Loucy (cell line): Measurements from ENCODE around the gene KRT32.
A peak's percentile ranks its signal among the peaks of the same experiment; 100 is the strongest.

ENCODE experiments used
- H2AFZ ChIP-seq: fragments of 200-600 bp; sonication (generic); 2 replicates; pipeline ENCODE4 v1.6.0; 2016; ENCODE audit warnings: antibody characterized with exemption, mild to moderate bottlenecking, low read length, moderate library complexity
- H3F3A ChIP-seq: fragments of 200-600 bp; 2 replicates; pipeline ENCODE4 v1.6.0; 2016; ENCODE audit warnings: antibody characterized with exemption, low read depth, mild to moderate bottlenecking
- H3K27me3 ChIP-seq: fragments of 200-600 bp; sonication (generic); 2 replicates; pipeline ENCODE4 v1.6.1; 2014; ENCODE audit warnings: low read length, mild to moderate bottlenecking; ENCODE audit not compliant: insufficient read depth, poor library complexity, severe bottlenecking
- H3K36me3 ChIP-seq: fragments of 200-600 bp; sonication (generic); 2 replicates; pipeline ENCODE4 v1.6.1; 2016; ENCODE audit warnings: low read length; ENCODE audit not compliant: insufficient read depth
- H3K4me1 ChIP-seq: fragments of 200-600 bp; sonication (generic); 2 replicates; pipeline ENCODE4 v1.5.1; 2014; ENCODE audit warnings: low read length, mild to moderate bottlenecking; ENCODE audit not compliant: insufficient read depth, poor library complexity, severe bottlenecking
- H3K4me2 ChIP-seq: fragments of 200-600 bp; sonication (generic); 2 replicates; pipeline ENCODE4 v1.6.0; 2014; ENCODE audit warnings: antibody characterized with exemption, low read length, low read depth, mild to moderate bottlenecking; ENCODE audit not compliant: poor library complexity, severe bottlenecking
- H3K4me3 ChIP-seq: fragments of 200-600 bp; sonication (generic); 2 replicates; pipeline ENCODE4 v1.5.1; 2014; ENCODE audit warnings: low read length, mild to moderate bottlenecking, mixed read lengths; ENCODE audit not compliant: poor library complexity, severe bottlenecking
- H3K79me2 ChIP-seq: fragments of 200-600 bp; sonication (generic); 2 replicates; pipeline ENCODE4 v1.6.1; 2014; ENCODE audit warnings: low read length; ENCODE audit not compliant: insufficient read depth
- H3K9ac ChIP-seq: fragments of 200-600 bp; sonication (generic); 2 replicates; pipeline ENCODE4 v1.6.0; 2014; ENCODE audit warnings: mild to moderate bottlenecking, low read depth, low read length, moderate library complexity; ENCODE audit not compliant: poor library complexity, severe bottlenecking
- H3K9me2 ChIP-seq: fragments of 200-600 bp; sonication (generic); replicated peaks from 2 replicates; pipeline ENCODE4 v1.6.1; 2016; ENCODE audit warnings: low read depth, low read length, mixed read lengths
- H3K9me3 ChIP-seq: fragments of 200-600 bp; sonication (generic); 2 replicates; pipeline ENCODE4 v1.6.1; 2014; ENCODE audit warnings: mild to moderate bottlenecking, antibody characterized with exemption, low read length, low read depth; ENCODE audit not compliant: insufficient read depth
- H4K20me1 ChIP-seq: fragments of 200-600 bp; sonication (generic); 2 replicates; pipeline ENCODE4 v1.6.0; 2014; ENCODE audit warnings: antibody characterized with exemption, low read length, mild to moderate bottlenecking; ENCODE audit not compliant: insufficient read depth, poor library complexity, severe bottlenecking
- CTCF ChIP-seq: fragments of 200-600 bp; sonication (generic); conservative IDR thresholded peaks from 2 replicates; pipeline ENCODE4 v1.5.1; 2014; ENCODE audit warnings: mild to moderate bottlenecking, antibody characterized with exemption, low read length
- EZH2phosphoT487 ChIP-seq: fragments of 200-600 bp; IDR thresholded peaks from 2 replicates; pipeline ENCODE4 v1.6.1; 2018; ENCODE audit warnings: antibody characterized with exemption, mild to moderate bottlenecking, moderate library complexity, borderline replicate concordance

Gene KRT32

GRCh38 chr17:41498276-41498675, 31.1 kb upstream of the KRT32 start:
- H2AFZ ChIP-seq = peak overlapping the region; percentile 10; the same call in 1 of the 2 replicates
- no peak for TF ChIP-seq CTCF
- no peak for TF ChIP-seq EZH2phosphoT487
- no peaks in the 10 kb centered on the region for H3K79me2 ChIP-seq
- no peak overlapping the region for H3K4me3 ChIP-seq
- no peaks in the 10 kb centered on the region for H4K20me1 ChIP-seq
- H3F3A ChIP-seq = no peaks in the 10 kb centered on the region
- no peaks in the 10 kb centered on the region for H3K9me2 ChIP-seq
- H3K9me3 ChIP-seq = no peaks in the 10 kb centered on the region
- H3K9ac ChIP-seq = no peak overlapping the region
- H3K36me3 ChIP-seq = no peaks in the 10 kb centered on the region
- peaks cover 5% of the 10 kb centered on the region for H3K4me1 ChIP-seq
- no peak overlapping the region for H3K4me2 ChIP-seq
- no peaks in the 10 kb centered on the region for H3K27me3 ChIP-seq

GRCh38 chr17:41496803-41497484, 29.8 kb upstream of the KRT32 start:
- Histone ChIP-seq H3K9ac (peak overlapping the region; percentile 50), H3K4me1 (peaks cover 5% of the 10 kb centered on the region), H3K36me3 (no peaks in the 10 kb centered on the region), H3K9me2 (no peaks in the 10 kb centered on the region), H3K4me3 (peak overlapping the region; percentile 54), H3K9me3 (no peaks in the 10 kb centered on the region), H3F3A (no peaks in the 10 kb centered on the region), H3K27me3 (no peaks in the 10 kb centered on the region), H3K79me2 (no peaks in the 10 kb centered on the region), H2AFZ (peak overlapping the region; percentile 91), H4K20me1 (no peaks in the 10 kb centered on the region), H3K4me2 (peak overlapping the region; percentile 64)
- TF ChIP-seq CTCF = peak; percentile 88
- TF ChIP-seq EZH2phosphoT487 = no peak

GRCh38 chr17:41494524-41494923, 27.3 kb upstream of the KRT32 start:
- TF ChIP-seq EZH2phosphoT487 = no peak
- no peak overlapping the region for H3K4me2 ChIP-seq
- peaks cover 10% of the 10 kb centered on the region for H3K4me1 ChIP-seq
- no peaks in the 10 kb centered on the region for H3K27me3 ChIP-seq
- H3K4me3 ChIP-seq = no peak overlapping the region
- H3K9ac ChIP-seq = no peak overlapping the region
- no peaks in the 10 kb centered on the region for H3K9me3 ChIP-seq
- H3F3A ChIP-seq = no peaks in the 10 kb centered on the region
- H3K36me3 ChIP-seq = no peaks in the 10 kb centered on the region
- no peaks in the 10 kb centered on the region for H3K9me2 ChIP-seq
- no peaks in the 10 kb centered on the region for H4K20me1 ChIP-seq
- H2AFZ ChIP-seq = no peak overlapping the region
- no peaks in the 10 kb centered on the region for H3K79me2 ChIP-seq

- Histone ChIP-seq H3K36me3 (no peaks in the 10 kb centered on the region), H3K9ac (no peak overlapping the region), H3K4me2 (no peak overlapping the region), H3K79me2 (no peaks in the 10 kb centered on the region), H3F3A (no peaks in the 10 kb centered on the region), H3K4me3 (no peak overlapping the region), H3K9me2 (no peaks in the 10 kb centered on the region), H3K27me3 (no peaks in the 10 kb centered on the region), H3K9me3 (no peaks in the 10 kb centered on the region), H2AFZ (no peak overlapping the region), H4K20me1 (no peaks in the 10 kb centered on the region), H3K4me1 (peaks cover 10% of the 10 kb centered on the region)
- TF ChIP-seq CTCF (no peak), EZH2phosphoT487 (no peak)
These were observed 25.6 kb upstream of the KRT32 start for GRCh38 chr17:41492771-41493170.
